NCI-H2107 treated with DMSO at 0.1 percent for 48 hours (cell line): ENCODE measurements around the gene CAPZA1.
A peak's percentile ranks its signal among the peaks of the same experiment; 100 is the strongest.
"Not testable (repeated sequence)": the region's sequence is repeated elsewhere in the genome, so short reads cannot be mapped to it uniquely, and the experiment has no call there.

ENCODE experiments used
- DNase-seq: peaks from one replicate; lab custom pipeline; 2025; ENCODE audit not compliant: unreplicated experiment; lab: John Stamatoyannopoulos, UW

Gene CAPZA1

DNA sequence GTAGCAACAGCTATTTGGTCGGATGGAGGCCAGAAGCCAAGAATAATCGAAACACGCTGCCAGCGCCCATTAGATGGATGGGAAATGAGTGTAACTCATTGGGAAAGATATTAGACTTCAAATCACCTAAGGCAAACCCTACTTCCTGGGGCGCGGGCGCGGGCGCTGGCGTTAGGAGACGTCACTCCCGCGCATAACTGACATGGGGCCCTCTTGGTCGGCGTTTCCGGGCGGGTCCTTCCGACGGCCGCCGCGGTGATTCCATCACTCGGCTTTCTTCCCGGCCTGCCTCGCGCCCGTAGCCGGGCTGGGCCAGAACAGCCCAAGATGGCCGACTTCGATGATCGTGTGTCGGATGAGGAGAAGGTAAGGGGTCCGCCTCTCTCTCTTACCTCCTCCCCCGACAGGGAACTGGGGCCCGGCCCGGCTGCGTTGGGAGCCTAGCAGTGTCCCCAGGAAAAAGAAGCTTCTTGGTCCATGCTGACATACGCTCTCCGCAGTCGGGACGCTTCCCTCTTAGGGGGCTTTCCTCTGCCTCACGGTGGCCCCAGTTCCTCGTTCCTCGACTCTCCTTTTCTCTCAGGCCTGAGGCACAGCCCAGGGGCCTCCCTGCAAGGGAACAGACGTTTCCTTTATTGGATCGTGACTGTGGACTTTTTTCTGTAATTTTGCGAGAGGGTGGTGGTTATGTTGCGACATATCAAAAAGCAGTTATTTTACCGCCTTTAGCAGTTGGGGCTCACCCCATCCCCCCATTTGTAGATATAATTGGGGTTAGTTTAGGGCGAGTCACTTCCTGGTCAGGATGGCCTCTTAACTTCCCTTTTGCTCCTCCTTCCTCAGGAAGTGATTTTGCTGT is at the start of gene CAPZA1:
Gene CAPZA1 (plus strand): TSS at position 315 of the 859 bp plus-strand sequence. CDS start 13 bp downstream, at position 328.
- peak; percentile 87 for DNase-seq

DNA sequence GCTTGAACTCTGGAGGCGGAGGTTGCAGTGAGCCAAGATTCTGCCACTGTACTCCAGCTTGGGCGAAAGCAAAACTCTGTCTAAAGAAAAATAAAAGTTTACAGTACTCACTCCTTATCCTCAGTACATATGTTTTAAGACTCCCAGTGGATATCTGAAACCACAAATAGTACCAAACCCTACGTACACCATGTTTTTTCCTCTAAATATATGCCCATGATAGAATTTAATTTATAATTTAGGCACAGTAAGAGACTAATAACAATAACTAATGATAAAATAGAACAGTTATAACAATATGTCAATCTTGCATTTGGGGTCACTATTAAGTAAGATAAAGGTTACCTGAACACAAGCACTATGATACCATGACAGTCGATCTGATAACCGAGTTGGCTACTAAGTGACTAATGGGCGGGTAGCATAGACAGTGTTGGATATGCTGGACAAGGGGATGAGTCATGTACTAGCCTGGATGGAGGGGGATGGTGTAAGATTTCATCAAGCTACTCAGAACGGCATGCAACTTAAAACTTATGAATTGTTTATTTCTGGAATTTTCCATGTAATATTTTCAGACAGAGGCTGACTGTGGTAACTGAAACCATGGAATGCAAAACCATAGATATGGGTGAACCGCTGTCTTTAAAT is 44.4 kb upstream of the CAPZA1 start:
- no peak for DNase-seq

DNA sequence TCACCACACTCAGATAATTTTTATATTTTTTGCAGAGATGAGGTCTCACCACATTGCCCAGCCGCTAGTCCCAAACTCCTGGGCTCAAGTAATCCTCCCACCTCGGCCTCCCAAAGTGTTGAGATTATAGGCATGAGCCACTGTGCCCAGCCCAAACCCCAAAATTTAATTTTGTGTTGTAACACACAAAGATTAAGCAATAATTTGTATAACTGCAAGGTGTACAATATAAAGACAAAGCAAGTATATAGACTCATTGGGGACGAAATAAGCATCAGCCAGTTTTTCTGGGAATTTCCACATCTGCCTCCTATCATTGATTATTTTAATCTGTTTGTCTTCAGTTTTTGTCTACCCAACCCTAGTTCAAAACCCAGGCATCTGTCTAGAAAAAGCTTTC is 43.4 kb upstream of the CAPZA1 start:
- no peak for DNase-seq

GRCh38 chr1:112579801-112580510 is 39.7 kb upstream of the CAPZA1 start:
- no peak for DNase-seq

DNA sequence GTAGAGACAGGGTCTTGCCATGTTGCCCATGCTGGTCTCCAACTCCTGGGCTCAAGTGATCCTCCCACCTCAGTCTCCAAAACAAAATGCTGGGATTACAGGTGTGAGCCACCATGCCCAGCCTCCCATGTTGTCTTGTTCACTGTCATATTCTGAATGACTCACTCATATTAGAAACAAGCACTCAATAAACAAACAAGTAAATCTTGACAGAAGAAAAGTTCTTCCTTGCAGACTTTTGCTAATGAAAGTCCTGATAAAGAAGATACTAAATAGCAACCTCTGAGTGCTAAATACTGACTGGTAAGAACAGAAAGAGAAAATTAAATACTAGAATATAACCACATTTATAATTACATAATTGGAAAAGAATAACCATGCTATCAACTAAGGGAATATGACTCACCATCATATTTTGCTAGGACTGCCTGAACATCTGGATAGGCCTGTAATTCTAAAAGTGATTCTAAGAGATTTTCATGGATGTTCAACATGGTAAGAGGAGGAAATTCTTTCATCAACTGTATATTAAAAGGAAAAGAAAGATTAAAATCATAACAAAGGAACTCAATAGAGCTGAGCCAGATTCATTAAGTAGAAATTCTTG is 37.9 kb upstream of the CAPZA1 start:
- no peak for DNase-seq

DNA sequence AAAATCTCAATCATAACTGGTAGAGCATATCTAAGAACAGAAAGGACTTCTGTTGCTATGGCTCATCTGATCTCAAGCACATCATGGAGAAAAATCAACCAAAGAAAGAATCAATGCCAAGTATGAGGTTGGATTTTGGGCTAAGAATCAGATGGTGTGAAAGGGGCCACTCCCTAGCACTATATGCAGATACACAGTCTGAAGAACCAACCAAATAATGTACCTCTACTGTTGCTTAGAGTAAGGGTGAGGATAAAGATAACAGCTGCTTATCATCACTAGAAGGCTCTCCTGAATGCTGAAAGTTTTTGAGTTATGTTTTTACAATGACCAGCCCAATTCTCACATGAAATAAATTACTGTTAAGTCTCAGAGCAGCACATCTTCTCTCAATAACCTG is 36.3 kb upstream of the CAPZA1 start:
- no peak for DNase-seq

DNA sequence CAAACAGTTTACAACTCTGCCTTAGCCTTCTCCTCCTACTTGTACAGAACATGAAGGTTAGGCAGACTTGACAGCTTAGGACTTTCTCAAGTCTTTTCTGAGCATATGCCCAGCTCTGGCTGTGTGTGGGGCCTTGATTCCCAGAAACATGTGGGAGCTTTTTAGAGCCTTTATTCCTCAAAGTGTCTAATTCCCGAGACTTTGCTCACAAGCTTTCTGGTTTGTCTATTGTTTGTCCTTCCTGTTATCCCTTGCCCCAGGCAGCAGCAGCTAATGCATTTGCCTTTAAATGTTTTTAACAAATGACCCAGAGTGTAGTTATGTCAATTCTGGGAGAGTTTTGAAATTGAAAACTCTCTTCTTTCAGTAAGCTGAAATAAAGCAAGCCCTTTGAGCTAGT is 29.9 kb upstream of the CAPZA1 start:
- DNase-seq = no peak

DNA sequence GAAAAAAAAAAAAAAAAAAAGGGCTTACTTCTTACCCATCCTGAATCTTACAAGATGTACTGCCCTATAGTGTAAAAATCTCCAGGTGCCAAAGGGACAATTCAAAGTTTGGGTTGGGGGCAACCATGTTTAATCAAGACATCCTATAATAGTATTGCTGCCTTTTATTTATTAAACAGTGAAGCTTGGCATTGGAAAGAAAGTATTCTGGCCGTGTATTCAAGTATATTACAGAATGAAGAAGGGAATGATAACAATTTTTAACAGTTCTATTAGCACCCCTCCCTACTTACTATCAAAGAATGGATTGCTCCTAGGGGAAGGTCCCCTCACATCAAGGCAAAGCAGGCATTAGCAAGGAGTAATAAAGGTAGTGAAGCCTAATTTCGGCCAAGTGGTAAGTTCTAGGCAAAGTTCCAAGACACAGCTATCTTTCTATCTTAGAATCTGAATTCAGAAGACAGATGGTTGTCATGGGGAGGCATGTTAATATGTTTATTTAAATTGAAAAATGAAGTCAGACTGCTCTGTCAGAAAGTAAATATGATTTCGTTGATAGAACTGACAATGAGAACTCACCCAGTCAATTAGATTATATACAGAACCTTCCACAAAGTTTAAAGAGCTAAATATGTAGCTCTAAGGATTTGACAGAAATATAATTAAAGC is 25.3 kb upstream of the CAPZA1 start:
- no peak for DNase-seq

GRCh38 chr1:112599477-112599876 is 20.2 kb upstream of the CAPZA1 start:
- no peak for DNase-seq

GRCh38 chr1:112603012-112603411 is 16.6 kb upstream of the CAPZA1 start:
- DNase-seq = no peak

DNA sequence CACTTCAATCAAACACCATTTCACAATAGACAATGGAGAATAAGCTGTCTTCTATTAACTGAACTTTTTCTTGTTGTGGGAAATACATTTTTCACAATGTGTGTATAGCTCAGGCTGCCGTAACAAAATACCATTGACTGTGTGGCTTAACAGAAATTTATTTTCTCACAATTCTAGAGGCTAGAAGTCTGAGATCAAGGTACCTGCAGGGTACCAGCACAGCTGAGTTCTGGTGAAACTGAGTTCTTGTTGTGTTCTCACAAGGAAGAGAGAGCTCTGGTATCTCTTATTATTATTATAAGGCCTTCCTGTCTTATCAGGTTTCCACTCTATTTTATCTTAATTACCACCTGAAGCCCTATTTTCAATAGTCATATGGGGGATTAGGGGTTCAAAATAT is 16.1 kb upstream of the CAPZA1 start:
- DNase-seq = no peak

- DNase-seq = no peak
Measured at GRCh38 chr1:112605633-112606327, 13.9 kb upstream of the CAPZA1 start.

- DNase-seq = no peak
Measured at GRCh38 chr1:112614460-112615065, 5.1 kb upstream of the CAPZA1 start.

DNA sequence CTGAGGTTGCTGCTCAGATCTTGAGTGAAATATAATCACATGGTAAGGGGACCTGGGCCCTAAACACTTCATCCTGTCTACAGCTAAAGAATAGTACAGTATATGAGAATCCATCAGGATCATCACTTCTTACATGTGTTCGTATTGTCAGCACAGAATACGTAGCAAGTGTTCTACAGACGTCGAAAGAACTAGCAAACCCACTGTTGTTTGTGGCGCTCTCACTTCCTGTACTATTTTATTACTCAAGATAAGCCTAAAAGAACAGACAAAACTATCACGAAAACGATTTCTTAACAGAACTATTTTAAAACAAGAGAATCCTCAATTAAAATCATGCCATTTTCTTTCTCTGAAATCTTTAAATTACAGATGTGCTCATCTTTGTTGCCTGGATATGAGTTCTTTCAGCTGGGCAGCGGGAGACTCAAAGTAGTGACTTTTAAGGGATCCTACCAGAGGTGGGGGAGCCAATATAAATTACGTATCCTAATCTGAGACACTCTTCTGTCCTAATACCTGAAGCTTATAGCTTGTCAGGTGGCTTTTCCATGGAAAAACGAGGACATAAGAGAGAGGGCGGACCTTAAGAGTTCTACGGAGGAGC is 1.4 kb upstream of the CAPZA1 start:
- peak; percentile 22 for DNase-seq

DNA sequence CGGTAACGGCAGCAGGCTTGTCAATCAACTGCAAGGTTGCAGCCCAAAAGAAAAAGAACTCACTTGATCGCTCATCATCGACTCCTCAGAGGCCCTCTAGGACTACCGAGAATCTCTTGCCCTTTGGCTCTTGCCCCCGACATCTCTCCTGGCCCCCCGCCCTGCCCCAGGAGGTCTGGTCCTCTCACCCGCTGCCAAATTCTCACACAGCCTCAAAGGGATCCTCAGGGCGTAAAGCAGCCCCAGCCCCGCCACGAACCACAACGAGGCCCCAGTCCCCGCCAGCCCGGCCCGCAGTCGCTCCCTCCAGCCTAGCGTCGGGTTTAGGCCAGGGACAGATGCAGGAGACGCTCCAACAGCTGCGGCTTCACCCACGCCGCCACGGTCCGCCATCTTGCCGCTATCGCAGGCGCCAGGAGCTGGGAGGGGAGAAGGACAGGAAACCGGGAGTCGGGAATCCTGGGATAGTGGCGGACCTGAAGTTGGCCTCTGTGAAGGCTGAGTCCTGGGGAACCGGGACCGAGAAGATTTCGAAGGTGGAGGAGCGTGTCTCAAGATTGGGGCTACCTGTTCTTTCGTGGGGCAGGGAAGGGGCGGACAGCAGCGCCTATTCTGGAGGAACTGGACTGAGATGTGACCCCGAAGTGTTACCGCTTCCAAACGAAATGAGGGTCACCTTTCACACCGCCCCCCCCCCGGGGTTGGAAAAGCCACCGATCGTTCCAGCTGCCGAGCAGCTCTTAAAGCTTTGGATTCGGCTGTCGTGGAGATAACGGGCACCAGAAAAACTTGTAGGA is 713 bp upstream of the CAPZA1 start, which contains the start of gene ST7L:
Gene ST7L (minus strand): TSS at position 421 of the 797 bp plus-strand sequence. CDS start 28 bp downstream, at position 393.
- peak; percentile 66 for DNase-seq

DNA sequence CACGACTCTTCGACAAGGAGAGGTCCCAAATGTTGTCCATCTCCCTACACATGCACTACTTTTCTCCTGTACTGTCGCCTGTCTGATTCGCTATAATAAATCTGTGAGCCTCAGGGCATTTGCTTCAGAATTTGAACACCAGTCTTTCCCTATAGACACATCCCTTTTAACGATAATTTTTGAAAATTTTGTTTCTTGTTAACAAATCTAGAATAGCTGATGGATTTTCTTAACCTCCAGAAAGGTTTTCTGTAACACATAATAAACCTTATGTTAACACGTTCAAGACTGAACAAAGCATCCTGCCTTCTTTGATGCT is 704 bp downstream of the CAPZA1 start:
- no peak for DNase-seq

DNA sequence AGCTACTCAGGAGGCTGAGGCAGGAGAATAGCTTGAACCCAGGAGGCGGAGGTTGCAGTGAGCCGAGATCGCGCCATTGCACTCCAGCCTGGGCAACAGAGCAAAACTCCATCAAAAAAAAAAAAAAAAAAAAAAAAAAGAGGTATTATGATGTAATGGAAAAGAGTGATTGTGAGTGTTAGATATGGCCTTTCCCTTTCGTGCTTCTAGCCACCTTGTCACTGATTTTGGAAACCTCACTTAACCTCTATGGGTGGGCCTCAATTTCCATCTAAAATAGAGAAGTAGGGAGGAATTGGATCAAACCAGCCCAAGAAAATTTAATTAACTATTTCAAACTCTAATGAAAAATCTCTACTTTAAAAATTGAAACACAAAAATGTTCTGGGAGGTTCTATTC is 4.9 kb downstream of the CAPZA1 start:
- not testable (repeated sequence) for DNase-seq

DNA sequence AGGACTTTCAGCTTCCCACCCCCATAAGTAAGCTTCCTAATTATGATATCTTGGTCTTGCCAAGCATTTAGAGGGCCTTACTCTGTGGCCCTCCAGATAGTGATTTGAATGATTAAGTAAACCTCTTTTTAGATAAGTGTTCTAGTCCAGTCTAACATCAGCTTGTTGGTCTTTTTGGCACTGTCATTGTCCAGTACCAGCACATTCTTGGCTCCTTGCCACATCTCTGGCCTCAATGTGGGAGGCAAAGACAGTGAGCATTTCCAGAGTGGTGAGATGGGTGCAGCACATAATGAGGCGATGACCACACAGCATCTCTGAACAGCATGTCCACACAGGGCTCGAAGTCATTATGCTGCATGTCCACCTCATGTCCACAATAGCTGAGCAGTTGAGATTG is 6.1 kb downstream of the CAPZA1 start:
- DNase-seq = no peak

- DNase-seq = no peak
Measured at GRCh38 chr1:112626193-112626592, 6.6 kb downstream of the CAPZA1 start.
